ENCODE measurements around the gene GAB4.

GAB4 gene

DNA sequence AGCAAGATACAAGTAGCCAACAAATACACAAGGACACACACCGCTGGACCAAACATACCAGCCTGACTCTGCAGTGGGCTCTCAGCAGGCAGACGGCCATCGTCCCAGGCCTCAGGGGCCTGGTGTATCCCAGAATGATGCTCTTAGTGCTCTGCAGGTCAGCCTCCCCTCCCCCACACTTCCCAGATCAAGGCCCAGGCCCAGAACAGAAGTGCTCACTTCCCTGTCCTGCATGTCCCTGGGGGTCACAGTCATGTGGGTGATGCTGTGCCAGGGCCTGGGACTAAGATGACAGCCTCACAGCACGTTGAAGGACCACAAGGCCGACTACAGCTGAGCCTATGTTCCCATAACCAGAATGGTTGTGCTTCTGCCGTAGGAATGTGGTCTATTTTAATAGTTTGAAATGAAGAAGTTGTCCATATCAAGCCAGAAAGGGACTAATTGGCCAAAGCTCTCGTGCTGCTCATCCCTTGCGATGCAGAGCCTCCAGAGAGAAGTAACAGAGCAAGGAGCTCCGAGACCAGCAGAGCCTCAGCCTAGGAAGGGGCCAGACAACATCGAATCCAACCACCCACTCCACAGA lies 48.6 kb downstream of the GAB4 start:
- TF ChIP-seq, protein P1, sequence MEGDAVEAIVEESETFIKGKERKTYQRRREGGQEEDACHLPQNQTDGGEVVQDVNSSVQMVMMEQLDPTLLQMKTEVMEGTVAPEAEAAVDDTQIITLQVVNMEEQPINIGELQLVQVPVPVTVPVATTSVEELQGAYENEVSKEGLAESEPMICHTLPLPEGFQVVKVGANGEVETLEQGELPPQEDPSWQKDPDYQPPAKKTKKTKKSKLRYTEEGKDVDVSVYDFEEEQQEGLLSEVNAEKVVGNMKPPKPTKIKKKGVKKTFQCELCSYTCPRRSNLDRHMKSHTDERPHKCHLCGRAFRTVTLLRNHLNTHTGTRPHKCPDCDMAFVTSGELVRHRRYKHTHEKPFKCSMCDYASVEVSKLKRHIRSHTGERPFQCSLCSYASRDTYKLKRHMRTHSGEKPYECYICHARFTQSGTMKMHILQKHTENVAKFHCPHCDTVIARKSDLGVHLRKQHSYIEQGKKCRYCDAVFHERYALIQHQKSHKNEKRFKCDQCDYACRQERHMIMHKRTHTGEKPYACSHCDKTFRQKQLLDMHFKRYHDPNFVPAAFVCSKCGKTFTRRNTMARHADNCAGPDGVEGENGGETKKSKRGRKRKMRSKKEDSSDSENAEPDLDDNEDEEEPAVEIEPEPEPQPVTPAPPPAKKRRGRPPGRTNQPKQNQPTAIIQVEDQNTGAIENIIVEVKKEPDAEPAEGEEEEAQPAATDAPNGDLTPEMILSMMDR (IDR thresholded peaks at IDR 0.05; ENCODE audit: low read depth, low read length) = no peak
- H3K4me3 ChIP-seq (ENCODE audit: low read depth, low read length) = no peak overlapping the region

DNA sequence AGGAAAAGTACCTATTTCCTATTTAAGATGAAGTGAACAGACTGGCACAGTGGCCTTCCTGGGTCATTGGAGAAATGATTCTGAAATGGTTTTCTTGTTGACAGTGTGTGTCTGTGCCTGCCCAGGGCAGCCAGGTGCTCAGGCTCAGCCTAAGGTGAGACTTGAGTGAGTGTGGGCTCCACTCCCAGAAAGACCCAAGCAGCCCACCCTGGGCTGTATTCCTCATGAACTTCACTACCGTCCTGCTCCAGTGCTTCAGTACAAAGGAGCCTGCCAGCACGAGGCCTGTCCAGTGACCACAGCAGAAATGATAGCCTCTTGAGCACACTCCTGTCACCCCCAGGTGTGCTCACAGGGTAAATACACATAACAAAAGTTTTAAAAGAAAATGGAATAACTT lies 49.5 kb downstream of the GAB4 start:
- TF ChIP-seq, protein P1 (IDR thresholded peaks at IDR 0.05; ENCODE audit: low read depth, low read length) = no peak
- no peak overlapping the region for H3K4me3 ChIP-seq (ENCODE audit: low read depth, low read length)

DNA sequence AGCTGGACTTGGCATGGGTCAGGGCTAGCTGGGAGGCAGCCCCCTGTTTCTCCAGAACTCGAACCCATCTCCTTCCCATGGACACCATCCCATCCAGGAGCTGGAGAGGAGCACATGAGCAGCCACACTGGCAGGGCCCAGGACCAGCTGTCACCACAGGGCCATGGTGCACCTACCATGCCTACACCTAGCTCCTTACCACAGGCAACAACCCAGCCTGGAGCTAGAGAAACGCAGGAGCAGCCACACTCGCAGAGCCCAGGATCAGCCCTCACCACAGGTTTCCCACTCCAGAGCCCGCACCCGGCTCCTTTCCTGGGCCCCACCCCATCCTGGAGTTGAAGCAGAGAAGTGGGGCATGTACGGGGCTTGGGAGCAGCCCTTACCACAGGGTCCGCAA lies 50.2 kb downstream of the GAB4 start:
- TF ChIP-seq, protein P1 (IDR thresholded peaks at IDR 0.05; ENCODE audit: low read depth, low read length) = no peak
- no peak overlapping the region for H3K4me3 ChIP-seq (ENCODE audit: low read depth, low read length)

DNA sequence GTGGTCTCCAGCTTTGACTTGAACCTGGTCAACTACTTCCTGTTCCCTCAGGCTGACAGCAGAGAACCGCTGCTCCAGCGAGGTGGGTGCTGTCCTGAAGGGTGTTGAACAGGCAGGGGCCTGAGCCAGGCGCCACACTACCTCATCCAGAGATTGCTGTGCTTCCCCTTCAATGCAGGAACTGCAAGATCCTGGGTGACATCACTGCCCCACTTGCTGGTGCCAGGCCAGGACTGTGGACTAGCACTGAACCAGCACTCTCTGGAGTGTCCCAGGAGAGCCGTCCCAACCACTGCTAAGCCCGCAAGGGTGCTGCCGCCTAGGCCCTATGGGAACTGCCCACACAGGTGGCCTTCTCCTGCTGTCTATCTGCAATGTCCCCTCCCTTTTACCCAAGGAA lies 51.7 kb downstream of the GAB4 start:
- H3K4me3 ChIP-seq (ENCODE audit: low read depth, low read length) = no peak overlapping the region
- TF ChIP-seq, protein P1 (IDR thresholded peaks at IDR 0.05; ENCODE audit: low read depth, low read length) = no peak

DNA sequence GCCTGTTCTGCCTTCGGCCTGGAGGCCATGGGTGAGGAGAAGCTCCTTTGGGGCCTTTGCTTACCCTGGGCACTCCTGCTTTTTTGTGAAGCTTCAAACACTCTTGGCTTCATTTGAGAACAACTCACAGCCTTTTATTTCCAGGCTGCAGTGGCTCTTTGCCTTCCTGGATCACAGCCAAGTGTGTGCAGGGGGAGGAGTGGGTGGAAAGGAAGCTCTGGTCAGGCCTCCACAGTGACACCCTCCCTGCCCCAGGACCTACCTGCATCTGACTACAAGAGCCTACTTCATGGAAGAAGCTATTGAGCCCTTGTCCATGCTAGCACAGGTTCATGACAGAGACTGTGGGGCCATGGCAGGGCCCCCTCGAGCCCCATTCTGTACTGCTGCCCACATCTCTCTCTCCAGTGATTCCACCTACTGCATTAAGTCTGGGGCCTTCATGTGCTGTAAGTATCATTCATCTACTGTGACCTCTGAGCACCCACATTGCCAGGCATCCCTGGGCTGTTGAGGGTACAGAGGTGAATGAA lies 52.3 kb downstream of the GAB4 start:
- no peak overlapping the region for H3K4me3 ChIP-seq (ENCODE audit: low read depth, low read length)
- TF ChIP-seq, protein P1 (IDR thresholded peaks at IDR 0.05; ENCODE audit: low read depth, low read length) = no peak

DNA sequence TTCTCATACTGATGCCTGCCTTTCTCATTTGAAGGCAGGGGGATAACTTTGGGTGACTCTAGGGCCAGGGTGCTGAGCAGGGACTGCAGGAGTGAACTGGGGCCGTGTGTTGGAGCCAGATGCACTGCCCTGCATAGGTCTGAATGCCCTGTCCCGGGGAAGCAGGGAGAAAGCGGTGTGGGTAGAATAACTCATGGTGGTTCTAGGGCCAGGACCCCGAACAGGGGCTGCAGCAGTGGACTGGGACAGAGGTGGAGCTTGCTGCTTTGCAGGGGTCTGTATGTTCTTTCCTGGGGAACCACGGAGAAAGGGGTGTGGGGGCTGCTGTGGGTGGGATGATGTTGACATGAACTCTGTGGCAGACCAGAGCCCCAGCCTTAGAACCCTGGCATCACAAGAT lies 52.9 kb downstream of the GAB4 start:
- TF ChIP-seq, protein P1 (IDR thresholded peaks at IDR 0.05; ENCODE audit: low read depth, low read length) = no peak

DNA sequence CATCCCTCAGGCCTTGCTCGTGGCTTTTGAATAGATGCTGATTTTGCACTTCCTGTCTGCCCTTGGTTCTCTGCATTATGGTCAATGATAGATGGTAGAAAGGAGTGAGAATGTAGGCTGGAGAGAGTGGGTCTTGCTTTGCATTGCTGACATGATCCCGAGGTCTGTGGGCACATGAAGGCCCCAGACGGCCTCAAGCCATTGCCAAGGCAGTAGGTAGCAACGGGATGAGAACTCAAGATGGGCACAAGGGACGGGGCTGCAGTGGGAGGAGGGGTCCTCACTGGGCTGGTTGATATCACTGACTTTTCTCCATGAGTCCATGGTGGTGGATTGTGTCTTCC lies 54.0 kb downstream of the GAB4 start:
- H3K4me3 ChIP-seq (ENCODE audit: low read depth, low read length) = no peak overlapping the region
- TF ChIP-seq, protein P1 (IDR thresholded peaks at IDR 0.05; ENCODE audit: low read depth, low read length) = no peak

More for the DNA sequence above, 52.9 kb downstream of the GAB4 start:
- no peak overlapping the region for H3K4me3 ChIP-seq (ENCODE audit: low read depth, low read length)

All from WI38 (cell line).